Activated CD4-positive, alpha-beta T cell treated with anti-CD3 and anti-CD28 coated beads, Interleukin-2, Interleukin-4, amounts not matched to agents 100 ng/mL and 50 ng/mL, durations not matched to agents 16 hours and 8 hours (primary cell): ENCODE measurements around the gene LANCL2.

Experiments used
- DNase-seq: peaks from one replicate; pipeline ENCODE4 v3.0.0-alpha.2; 2020; ENCODE audit warnings: low spot score

LANCL2 gene

GRCh38 chr7:55438085-55438756 is 73.1 kb downstream of the LANCL2 start:
- DNase-seq: no peak

GRCh38 chr7:55438757-55439525 is 73.8 kb downstream of the LANCL2 start:
- DNase-seq: no peak

GRCh38 chr7:55439627-55440026 is 74.5 kb downstream of the LANCL2 start:
- DNase-seq: no peak

- no peak for DNase-seq
These were observed 75.0 kb downstream of the LANCL2 start for GRCh38 chr7:55440040-55440690.

- DNase-seq: no peak
These were observed 75.9 kb downstream of the LANCL2 start for GRCh38 chr7:55441002-55441401.

- no peak for DNase-seq
These were observed 76.8 kb downstream of the LANCL2 start for GRCh38 chr7:55441774-55442522.

- no peak for DNase-seq
These were observed 79.6 kb downstream of the LANCL2 start for GRCh38 chr7:55444786-55445185.

- no peak for DNase-seq
These were observed 83.4 kb downstream of the LANCL2 start for GRCh38 chr7:55448526-55448925.

- no peak for DNase-seq
These were observed 84.3 kb downstream of the LANCL2 start for GRCh38 chr7:55449205-55449991.

GRCh38 chr7:55449992-55450535 is 84.9 kb downstream of the LANCL2 start:
- DNase-seq: no peak

- DNase-seq: no peak
These were observed 87.8 kb downstream of the LANCL2 start for GRCh38 chr7:55452971-55453370.

GRCh38 chr7:55457801-55458200 is 92.7 kb downstream of the LANCL2 start:
- DNase-seq: no peak

GRCh38 chr7:55458351-55458750 is 93.2 kb downstream of the LANCL2 start:
- DNase-seq: no peak

- DNase-seq: no peak
These were observed 98.6 kb downstream of the LANCL2 start for GRCh38 chr7:55463686-55464262.

- no peak for DNase-seq
These were observed 99.3 kb downstream of the LANCL2 start for GRCh38 chr7:55464422-55464821.

GRCh38 chr7:55465691-55466090 is 100.6 kb downstream of the LANCL2 start:
- DNase-seq: no peak

GRCh38 chr7:55467047-55467593 is 102.0 kb downstream of the LANCL2 start:
- DNase-seq: no peak

- no peak for DNase-seq
These were observed 103.4 kb downstream of the LANCL2 start for GRCh38 chr7:55468495-55468894.

GRCh38 chr7:55469271-55469681 is 104.1 kb downstream of the LANCL2 start:
- no peak for DNase-seq

GRCh38 chr7:55469721-55470120 is 104.6 kb downstream of the LANCL2 start:
- no peak for DNase-seq

- no peak for DNase-seq
These were observed 105.1 kb downstream of the LANCL2 start for GRCh38 chr7:55470261-55470660.
